HG03139 (cell line): Measurements from ENCODE around the gene ST3GAL2.
"Not testable (repeated sequence)": the region's sequence is repeated elsewhere in the genome, so short reads cannot be mapped to it uniquely, and the experiment has no call there.

ENCODE experiments used
- ATAC-seq: cut with Tn5 transposase; IDR thresholded peaks from one replicate; pipeline ENCODE4 v1.9.1; 2021; ENCODE audit not compliant: unreplicated experiment

Gene ST3GAL2

DNA sequence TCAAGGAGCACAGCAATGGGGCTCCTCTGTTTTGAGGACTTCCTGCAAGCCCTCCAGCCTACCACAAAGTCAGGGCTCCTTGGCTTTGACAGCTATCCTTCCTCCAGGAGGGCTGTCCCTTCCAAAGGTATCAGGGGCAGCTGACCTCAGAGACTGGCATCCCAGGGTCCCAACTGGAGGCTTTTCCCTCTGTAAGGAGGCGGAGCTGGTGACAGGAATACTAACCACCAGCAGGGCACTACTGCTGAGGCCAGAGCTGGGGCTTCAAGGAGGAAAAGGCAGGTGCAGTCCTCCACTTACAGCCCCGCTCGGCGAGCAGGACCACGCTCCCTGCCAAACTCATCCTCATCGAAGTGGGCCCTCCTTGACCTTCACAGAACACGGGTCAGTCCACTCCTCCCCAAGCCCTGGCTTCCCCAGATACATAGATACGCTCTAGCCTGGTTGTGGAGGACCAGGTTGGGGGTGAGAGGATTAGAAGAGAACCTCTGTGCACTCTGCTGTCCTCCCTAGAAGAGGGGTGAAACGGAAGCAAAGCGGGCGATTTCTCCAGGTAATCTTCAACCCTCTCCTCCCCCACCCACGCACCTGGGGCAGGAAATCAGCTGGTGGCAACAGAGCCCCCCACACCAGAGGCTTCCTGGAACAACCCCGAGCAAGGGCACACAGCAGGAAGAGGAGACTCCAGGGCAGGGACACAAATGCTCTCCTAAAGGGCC lies 20.5 kb downstream of the ST3GAL2 start:
- no peak for ATAC-seq

DNA sequence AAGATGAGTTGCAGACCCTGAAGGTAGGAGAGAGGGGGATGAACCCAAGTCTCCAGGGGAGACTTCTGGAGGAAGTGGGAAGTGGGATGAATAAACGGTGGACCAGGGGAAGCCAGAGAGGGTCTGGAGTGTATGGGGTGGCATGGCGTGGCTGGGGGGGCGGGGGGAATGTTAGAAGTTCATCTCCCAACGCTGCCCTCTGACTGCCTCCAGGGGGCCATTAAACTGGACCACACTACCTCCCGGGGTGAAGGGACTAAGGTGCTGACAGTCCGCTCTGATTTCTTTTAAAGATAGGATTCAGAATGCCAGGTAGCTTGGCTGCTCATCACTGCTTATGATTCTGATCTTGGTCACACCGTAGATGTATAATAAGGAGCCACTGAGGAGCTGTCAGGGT lies 21.2 kb downstream of the ST3GAL2 start:
- no peak for ATAC-seq

DNA sequence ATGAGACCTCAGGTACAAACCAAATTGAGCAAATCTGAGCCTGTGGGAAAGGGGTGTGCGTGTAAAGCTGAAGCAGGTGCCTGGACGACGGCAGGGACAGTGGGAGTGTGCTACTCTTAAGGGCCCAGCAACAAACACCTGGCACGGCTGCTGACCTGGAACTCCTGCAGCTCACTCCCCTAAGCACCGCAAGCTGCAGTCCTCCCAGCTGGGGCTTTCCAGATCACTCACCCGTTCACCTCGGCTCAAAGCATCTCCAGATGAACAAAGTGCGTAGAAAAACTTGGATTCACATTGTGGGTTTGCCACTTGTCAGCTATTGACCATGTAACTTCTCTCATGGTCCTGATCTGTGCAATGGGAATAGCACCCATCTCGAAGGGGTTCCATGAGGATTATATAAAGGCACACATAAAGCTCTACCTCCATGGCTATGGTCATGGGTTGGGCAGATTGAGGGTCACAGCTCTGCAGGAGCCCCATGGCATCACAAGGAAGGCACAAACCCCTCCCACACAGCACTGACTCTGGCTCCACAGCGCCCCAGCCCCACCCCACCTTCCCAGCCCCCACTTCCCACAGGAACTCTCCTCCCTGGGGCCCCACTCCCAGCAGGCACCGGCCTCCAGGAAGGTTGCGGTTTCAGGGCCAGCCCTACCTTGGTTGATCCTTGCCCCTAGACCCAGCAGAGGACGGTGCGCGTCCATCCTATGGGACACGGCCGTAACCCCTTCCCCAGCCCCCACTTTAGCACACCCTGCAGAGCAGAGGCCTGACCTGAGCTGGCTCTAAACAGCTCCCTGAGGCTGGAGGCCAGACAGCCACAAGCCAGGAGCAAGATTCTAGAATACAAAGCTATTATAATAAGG lies 21.9 kb downstream of the ST3GAL2 start:
- peak; percentile 57 for ATAC-seq

GRCh38 chr16:70413572-70413971 lies 25.3 kb downstream of the ST3GAL2 start:
- ATAC-seq = not testable (repeated sequence)

DNA sequence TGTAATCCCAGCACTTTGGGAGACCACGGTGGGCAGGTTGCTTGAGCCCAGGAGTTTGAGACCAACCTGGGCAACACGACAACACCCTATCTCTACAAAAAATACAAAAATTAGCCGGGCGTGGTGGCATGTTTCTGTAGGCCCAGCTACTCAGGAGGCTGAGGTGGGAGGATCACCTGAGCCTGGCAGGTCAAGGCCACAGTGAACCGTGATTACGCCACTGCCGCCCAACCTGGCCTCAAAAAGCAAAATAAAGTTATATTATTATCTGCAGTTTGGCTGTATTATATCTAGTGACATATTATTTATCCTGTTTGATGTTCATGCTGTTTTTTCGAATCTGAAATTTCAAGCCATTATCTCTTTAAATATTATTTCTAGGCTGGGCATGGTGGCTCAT lies 26.5 kb downstream of the ST3GAL2 start:
- no peak for ATAC-seq

GRCh38 chr16:70410734-70411133 lies 28.2 kb downstream of the ST3GAL2 start:
- ATAC-seq = no peak

GRCh38 chr16:70407811-70408274 lies 31.1 kb downstream of the ST3GAL2 start:
- ATAC-seq = no peak

DNA sequence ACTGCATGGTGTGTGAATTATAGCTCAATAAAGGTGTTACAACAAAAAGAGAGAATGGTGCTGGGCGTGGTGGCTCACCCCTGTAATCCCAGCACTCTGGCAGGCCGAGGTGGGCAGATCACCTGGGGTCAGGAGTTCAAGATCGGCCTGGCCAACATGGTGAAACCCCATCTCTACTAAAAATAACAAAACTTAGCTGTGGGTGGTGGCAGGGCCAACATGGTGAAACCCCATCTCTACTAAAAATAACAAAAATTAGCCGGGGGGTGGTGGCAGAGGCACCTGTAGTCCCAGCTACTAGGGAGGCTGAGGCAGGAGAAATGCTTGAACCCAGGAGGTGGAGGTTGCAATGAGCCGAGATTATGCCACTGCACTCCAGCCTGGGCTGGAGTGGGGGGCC lies 32.8 kb downstream of the ST3GAL2 start:
- ATAC-seq = not testable (repeated sequence)

GRCh38 chr16:70402916-70403659 lies 35.8 kb downstream of the ST3GAL2 start:
- no peak for ATAC-seq

GRCh38 chr16:70399951-70400350 lies 38.9 kb downstream of the ST3GAL2 start:
- no peak for ATAC-seq

- no peak for ATAC-seq
Measured at GRCh38 chr16:70399381-70399780, 39.5 kb downstream of the ST3GAL2 start.

- no peak for ATAC-seq
Measured at GRCh38 chr16:70398177-70398743, 40.6 kb downstream of the ST3GAL2 start.

- ATAC-seq = no peak
Measured at GRCh38 chr16:70396246-70396904, 42.5 kb downstream of the ST3GAL2 start.

- ATAC-seq = no peak
Measured at GRCh38 chr16:70395345-70395901, 43.5 kb downstream of the ST3GAL2 start.

- no peak for ATAC-seq
Measured at GRCh38 chr16:70394853-70395252, 44.0 kb downstream of the ST3GAL2 start.

DNA sequence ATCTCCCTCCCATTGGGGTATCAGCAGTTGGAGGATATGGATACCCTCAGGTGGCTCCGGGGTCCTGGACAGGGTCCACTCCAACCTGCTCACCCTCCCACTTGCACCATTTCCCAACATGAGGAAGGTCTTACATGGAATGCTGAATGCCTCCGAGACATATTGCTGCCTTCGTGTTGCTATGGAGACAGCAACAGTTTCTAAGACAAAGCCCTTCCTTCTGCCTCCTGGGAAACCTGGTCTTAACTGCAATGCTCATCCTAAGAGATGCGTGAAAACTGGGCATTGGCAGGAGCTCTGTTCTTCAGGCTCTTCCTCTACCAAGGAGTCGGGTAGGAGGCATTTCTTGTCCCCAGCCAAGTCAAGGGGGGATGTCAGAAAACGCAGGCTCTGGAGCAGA lies 45.2 kb downstream of the ST3GAL2 start:
- no peak for ATAC-seq

DNA sequence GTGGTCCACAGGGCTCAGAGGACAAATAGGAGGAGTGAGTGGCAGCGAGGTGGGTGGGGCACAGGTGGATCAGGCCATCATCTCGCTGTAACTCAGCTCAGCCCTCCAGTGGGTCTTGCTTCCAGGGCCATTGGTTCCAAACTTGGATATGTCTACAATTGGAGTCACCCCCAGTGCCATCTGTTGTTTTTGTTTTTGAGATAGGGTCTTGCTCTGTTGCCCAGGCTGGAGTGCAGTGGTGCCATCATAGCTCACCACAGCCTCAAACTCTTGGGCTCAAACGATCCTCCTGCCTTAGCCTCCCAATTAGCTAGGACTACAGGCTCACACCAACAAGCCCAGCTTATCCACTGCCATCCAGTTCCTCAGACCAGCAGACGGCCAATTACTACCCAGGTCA lies 46.3 kb downstream of the ST3GAL2 start:
- no peak for ATAC-seq

DNA sequence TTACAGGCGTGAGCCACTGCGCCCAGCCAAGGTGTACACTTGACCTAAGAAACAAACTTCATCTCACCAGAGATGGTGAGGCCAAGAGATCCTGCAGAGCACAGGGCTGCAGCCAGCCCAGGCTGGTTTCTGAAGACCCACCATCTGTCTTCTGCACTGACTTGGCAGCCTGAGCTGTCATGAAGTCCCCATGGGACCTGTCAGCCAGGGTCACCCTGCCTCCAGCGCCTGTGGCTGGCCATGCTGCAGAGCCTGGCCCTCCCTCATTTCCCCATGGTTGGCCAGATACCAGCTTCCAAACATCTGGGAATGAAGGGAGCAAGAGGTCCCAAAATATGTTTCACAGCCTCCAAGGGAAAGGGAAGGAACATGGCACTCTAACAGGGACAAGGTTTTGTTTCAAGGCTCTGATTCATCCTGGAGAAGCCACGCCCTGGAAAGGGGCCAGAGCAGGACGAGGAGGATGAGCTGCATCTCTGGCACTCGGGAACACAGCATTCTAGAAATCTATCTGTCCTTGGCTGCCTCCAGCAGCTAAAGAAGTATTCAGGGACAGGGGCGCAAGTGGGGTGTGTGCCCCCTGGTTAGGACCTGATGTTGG lies 46.9 kb downstream of the ST3GAL2 start:
- ATAC-seq = no peak

- no peak for ATAC-seq
Measured at GRCh38 chr16:70391446-70391845, 47.5 kb downstream of the ST3GAL2 start.

DNA sequence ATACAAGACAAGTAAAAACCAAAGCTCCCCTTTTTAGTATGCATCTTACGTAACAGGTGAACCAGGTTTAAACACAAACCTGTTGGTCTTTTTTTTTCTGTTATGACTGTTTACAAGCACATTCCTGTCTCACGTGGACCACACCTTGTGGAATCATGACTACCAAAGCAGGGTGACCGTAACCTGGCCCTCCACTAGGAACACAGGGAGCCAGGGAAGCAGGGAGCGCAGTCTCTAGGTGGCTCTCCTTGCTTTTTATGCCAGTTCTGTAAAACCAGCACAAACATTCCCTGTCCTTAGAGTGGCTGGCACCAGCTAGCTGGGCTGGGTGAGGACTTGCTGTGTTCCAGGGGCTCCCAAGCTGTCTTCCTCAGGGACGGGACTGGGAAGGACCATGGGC lies 48.1 kb downstream of the ST3GAL2 start:
- no peak for ATAC-seq
